Measurements from ENCODE around the gene PCSK2.

Gene PCSK2

GRCh38 chr20:17334932-17335331, 108.1 kb downstream of the PCSK2 start:
- Histone ChIP-seq H3K27me3 (ENCODE audit: insufficient read depth, low read length) (peaks cover 17% of the 10 kb centered on the region; the same call in 1 of the 2 replicates), H2AFZ (ENCODE audit: low read length, unreplicated experiment) (no peak overlapping the region), H3K4me1 (ENCODE audit: control insufficient read depth, insufficient read depth, low read length, unreplicated experiment) (no peaks in the 10 kb centered on the region), H3K79me2 (ENCODE audit: control insufficient read depth, insufficient read depth, low read length, unreplicated experiment) (no peaks in the 10 kb centered on the region), H3K36me3 (ENCODE audit: insufficient read depth, low read length) (no peaks in the 10 kb centered on the region), H3K27ac (ENCODE audit: low read depth, low read length) (no peak overlapping the region), H3K4me3 (ENCODE audit: low read depth, low read length) (no peak overlapping the region)

GRCh38 chr20:17339000-17339399, 112.2 kb downstream of the PCSK2 start:
- Histone ChIP-seq H3K27ac (ENCODE audit: low read depth, low read length) (no peak overlapping the region), H3K4me1 (ENCODE audit: control insufficient read depth, insufficient read depth, low read length, unreplicated experiment) (no peaks in the 10 kb centered on the region), H3K36me3 (ENCODE audit: insufficient read depth, low read length) (no peaks in the 10 kb centered on the region), H3K27me3 (ENCODE audit: insufficient read depth, low read length) (peaks cover 22% of the 10 kb centered on the region; the same call in 1 of the 2 replicates), H3K79me2 (ENCODE audit: control insufficient read depth, insufficient read depth, low read length, unreplicated experiment) (no peaks in the 10 kb centered on the region), H2AFZ (ENCODE audit: low read length, unreplicated experiment) (no peak overlapping the region), H3K4me3 (ENCODE audit: low read depth, low read length) (no peak overlapping the region)

GRCh38 chr20:17343091-17343490, 116.3 kb downstream of the PCSK2 start:
- H3K4me3 ChIP-seq (ENCODE audit: low read depth, low read length) = no peak overlapping the region
- peaks cover 21% of the 10 kb centered on the region; the same call in 1 of the 2 replicates for H3K27me3 ChIP-seq (ENCODE audit: insufficient read depth, low read length)
- H3K79me2 ChIP-seq (ENCODE audit: control insufficient read depth, insufficient read depth, low read length, unreplicated experiment) = no peaks in the 10 kb centered on the region
- H2AFZ ChIP-seq (ENCODE audit: low read length, unreplicated experiment) = no peak overlapping the region
- H3K36me3 ChIP-seq (ENCODE audit: insufficient read depth, low read length) = no peaks in the 10 kb centered on the region
- no peak overlapping the region for H3K27ac ChIP-seq (ENCODE audit: low read depth, low read length)
- H3K4me1 ChIP-seq (ENCODE audit: control insufficient read depth, insufficient read depth, low read length, unreplicated experiment) = no peaks in the 10 kb centered on the region

- Histone ChIP-seq H3K36me3 (ENCODE audit: insufficient read depth, low read length) (no peaks in the 10 kb centered on the region), H3K27ac (ENCODE audit: low read depth, low read length) (no peak overlapping the region), H3K27me3 (ENCODE audit: insufficient read depth, low read length) (peaks cover 21% of the 10 kb centered on the region; the same call in 1 of the 2 replicates), H3K4me1 (ENCODE audit: control insufficient read depth, insufficient read depth, low read length, unreplicated experiment) (no peaks in the 10 kb centered on the region), H3K79me2 (ENCODE audit: control insufficient read depth, insufficient read depth, low read length, unreplicated experiment) (no peaks in the 10 kb centered on the region), H3K4me3 (ENCODE audit: low read depth, low read length) (no peak overlapping the region), H2AFZ (ENCODE audit: low read length, unreplicated experiment) (no peak overlapping the region)
Observed at GRCh38 chr20:17343656-17344452, 117.0 kb downstream of the PCSK2 start.

GRCh38 chr20:17344790-17345189, 118.0 kb downstream of the PCSK2 start:
- Histone ChIP-seq H3K4me3 (ENCODE audit: low read depth, low read length) (no peak overlapping the region), H3K27me3 (ENCODE audit: insufficient read depth, low read length) (peaks cover 21% of the 10 kb centered on the region; the same call in 1 of the 2 replicates)

GRCh38 chr20:17345321-17345720, 118.5 kb downstream of the PCSK2 start:
- Histone ChIP-seq H3K36me3 (ENCODE audit: insufficient read depth, low read length) (no peaks in the 10 kb centered on the region), H3K4me3 (ENCODE audit: low read depth, low read length) (no peak overlapping the region), H2AFZ (ENCODE audit: low read length, unreplicated experiment) (no peak overlapping the region), H3K4me1 (ENCODE audit: control insufficient read depth, insufficient read depth, low read length, unreplicated experiment) (no peaks in the 10 kb centered on the region), H3K27ac (ENCODE audit: low read depth, low read length) (no peak overlapping the region), H3K79me2 (ENCODE audit: control insufficient read depth, insufficient read depth, low read length, unreplicated experiment) (no peaks in the 10 kb centered on the region), H3K27me3 (ENCODE audit: insufficient read depth, low read length) (peaks cover 19% of the 10 kb centered on the region; the same call in 1 of the 2 replicates)

More at GRCh38 chr20:17344790-17345189, 118.0 kb downstream of the PCSK2 start:
- no peaks in the 10 kb centered on the region for H3K4me1 ChIP-seq (ENCODE audit: control insufficient read depth, insufficient read depth, low read length, unreplicated experiment)
- no peaks in the 10 kb centered on the region for H3K79me2 ChIP-seq (ENCODE audit: control insufficient read depth, insufficient read depth, low read length, unreplicated experiment)
- no peak overlapping the region for H2AFZ ChIP-seq (ENCODE audit: low read length, unreplicated experiment)
- no peak overlapping the region for H3K27ac ChIP-seq (ENCODE audit: low read depth, low read length)
- H3K36me3 ChIP-seq (ENCODE audit: insufficient read depth, low read length) = no peaks in the 10 kb centered on the region

GRCh38 chr20:17350321-17350720, 123.5 kb downstream of the PCSK2 start:
- no peaks in the 10 kb centered on the region for H3K36me3 ChIP-seq (ENCODE audit: insufficient read depth, low read length)
- H3K79me2 ChIP-seq (ENCODE audit: control insufficient read depth, insufficient read depth, low read length, unreplicated experiment) = no peaks in the 10 kb centered on the region
- H3K4me3 ChIP-seq (ENCODE audit: low read depth, low read length) = no peak overlapping the region
- H3K27ac ChIP-seq (ENCODE audit: low read depth, low read length) = no peak overlapping the region
- no peak overlapping the region for H2AFZ ChIP-seq (ENCODE audit: low read length, unreplicated experiment)
- H3K4me1 ChIP-seq (ENCODE audit: control insufficient read depth, insufficient read depth, low read length, unreplicated experiment) = no peaks in the 10 kb centered on the region
- no peaks in the 10 kb centered on the region for H3K27me3 ChIP-seq (ENCODE audit: insufficient read depth, low read length)

GRCh38 chr20:17357238-17357637, 130.4 kb downstream of the PCSK2 start:
- Histone ChIP-seq H2AFZ (ENCODE audit: low read length, unreplicated experiment) (no peak overlapping the region), H3K4me3 (ENCODE audit: low read depth, low read length) (no peak overlapping the region), H3K27ac (ENCODE audit: low read depth, low read length) (no peak overlapping the region), H3K4me1 (ENCODE audit: control insufficient read depth, insufficient read depth, low read length, unreplicated experiment) (no peaks in the 10 kb centered on the region), H3K27me3 (ENCODE audit: insufficient read depth, low read length) (no peaks in the 10 kb centered on the region), H3K79me2 (ENCODE audit: control insufficient read depth, insufficient read depth, low read length, unreplicated experiment) (no peaks in the 10 kb centered on the region), H3K36me3 (ENCODE audit: insufficient read depth, low read length) (no peaks in the 10 kb centered on the region)

- Histone ChIP-seq H3K36me3 (ENCODE audit: insufficient read depth, low read length) (no peaks in the 10 kb centered on the region), H3K27me3 (ENCODE audit: insufficient read depth, low read length) (no peaks in the 10 kb centered on the region), H2AFZ (ENCODE audit: low read length, unreplicated experiment) (no peak overlapping the region), H3K27ac (ENCODE audit: low read depth, low read length) (no peak overlapping the region), H3K4me1 (ENCODE audit: control insufficient read depth, insufficient read depth, low read length, unreplicated experiment) (no peaks in the 10 kb centered on the region), H3K79me2 (ENCODE audit: control insufficient read depth, insufficient read depth, low read length, unreplicated experiment) (no peaks in the 10 kb centered on the region), H3K4me3 (ENCODE audit: low read depth, low read length) (no peak overlapping the region)
Observed at GRCh38 chr20:17358854-17359253, 132.0 kb downstream of the PCSK2 start.

GRCh38 chr20:17364681-17365080, 137.8 kb downstream of the PCSK2 start:
- no peak overlapping the region for H3K27ac ChIP-seq (ENCODE audit: low read depth, low read length)
- H3K36me3 ChIP-seq (ENCODE audit: insufficient read depth, low read length) = no peaks in the 10 kb centered on the region
- peaks cover 17% of the 10 kb centered on the region; the same call in 1 of the 2 replicates for H3K27me3 ChIP-seq (ENCODE audit: insufficient read depth, low read length)
- no peaks in the 10 kb centered on the region for H3K4me1 ChIP-seq (ENCODE audit: control insufficient read depth, insufficient read depth, low read length, unreplicated experiment)
- H2AFZ ChIP-seq (ENCODE audit: low read length, unreplicated experiment) = no peak overlapping the region
- H3K79me2 ChIP-seq (ENCODE audit: control insufficient read depth, insufficient read depth, low read length, unreplicated experiment) = no peaks in the 10 kb centered on the region
- no peak overlapping the region for H3K4me3 ChIP-seq (ENCODE audit: low read depth, low read length)

- H3K36me3 ChIP-seq (ENCODE audit: insufficient read depth, low read length) = no peaks in the 10 kb centered on the region
- no peaks in the 10 kb centered on the region for H3K4me1 ChIP-seq (ENCODE audit: control insufficient read depth, insufficient read depth, low read length, unreplicated experiment)
- no peaks in the 10 kb centered on the region for H3K79me2 ChIP-seq (ENCODE audit: control insufficient read depth, insufficient read depth, low read length, unreplicated experiment)
- H3K4me3 ChIP-seq (ENCODE audit: low read depth, low read length) = no peak overlapping the region
- peaks cover 17% of the 10 kb centered on the region for H3K27me3 ChIP-seq (ENCODE audit: insufficient read depth, low read length)
- no peak overlapping the region for H2AFZ ChIP-seq (ENCODE audit: low read length, unreplicated experiment)
- H3K27ac ChIP-seq (ENCODE audit: low read depth, low read length) = no peak overlapping the region
Observed at GRCh38 chr20:17365831-17366230, 139.0 kb downstream of the PCSK2 start.

Data from ACC112 (cell line).